ENCODE measurements around the gene VPS8.

DNA sequence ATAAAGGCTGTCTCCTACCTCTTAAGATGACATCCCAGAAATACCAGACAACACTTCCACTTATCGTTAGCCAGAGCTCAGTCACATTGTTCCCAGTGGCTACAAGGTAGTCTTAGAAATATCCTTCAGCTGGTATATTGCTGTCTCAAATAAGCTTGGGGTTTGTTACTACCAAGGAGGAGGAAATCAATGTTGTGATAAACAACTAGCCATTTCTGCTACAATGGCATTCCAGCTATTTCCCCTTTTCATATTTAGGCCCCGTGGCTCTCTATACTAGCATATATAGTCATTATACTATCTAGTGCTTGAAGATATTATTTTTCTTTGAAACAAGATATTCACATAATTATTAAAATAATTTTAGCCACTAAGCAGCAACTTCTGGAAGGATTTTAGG lies 56.5 kb downstream of the VPS8 start:
- no peak for TF ChIP-seq POLR2AphosphoS5 (IDR thresholded peaks at IDR 0.05; ENCODE audit: low read depth, low read length)
- no peak for TF ChIP-seq TAF1 (IDR thresholded peaks at IDR 0.05; ENCODE audit: low read depth, low read length)
- no peak for TF ChIP-seq POLR2A (IDR thresholded peaks at IDR 0.05; ENCODE audit: low read depth, low read length)
- no peak for TF ChIP-seq SPI1 (IDR thresholded peaks at IDR 0.05; ENCODE audit: low read depth, low read length)
- no peak for TF ChIP-seq PAX5 (IDR thresholded peaks at IDR 0.05; ENCODE audit: insufficient read depth, low read length, severe bottlenecking)
- no peak for TF ChIP-seq POU2F2 (IDR thresholded peaks at IDR 0.05; ENCODE audit: low read depth, low read length)

All from GM12891 (cell line).